GM23248 (cell line): Measurements from ENCODE around the gene AR.

Experiments
- EZH2 ChIP-seq: fragments of 200-600 bp; sonication (generic); IDR thresholded peaks from 2 replicates; pipeline ENCODE4 v1.6.1; 2018; ENCODE audit warnings: antibody characterized with exemption, mild to moderate bottlenecking; ENCODE audit not compliant: insufficient read depth, poor library complexity, severe bottlenecking
- EZH2phosphoT487 ChIP-seq: fragments of 200-600 bp; sonication (generic); IDR thresholded peaks from 2 replicates; pipeline ENCODE4 v1.6.1; 2018; ENCODE audit warnings: antibody characterized with exemption, moderate library complexity, mild to moderate bottlenecking, low read depth; ENCODE audit not compliant: insufficient read depth

- no peak for TF ChIP-seq EZH2phosphoT487
- no peak for TF ChIP-seq EZH2
Measured at GRCh38 chrX:67684136-67684535, 140.3 kb downstream of the AR start.
